Brain microvascular endothelial cell (primary cell): ENCODE measurements around the gene MDM2.
"Not testable (repeated sequence)": the region's sequence is repeated elsewhere in the genome, so short reads cannot be mapped to it uniquely, and the experiment has no call there.

ENCODE experiments used
- DNase-seq: peaks from one replicate; pipeline ENCODE4 v3.0.0-alpha.2; 2020
- H3K27ac ChIP-seq: fragments of 250-450 bp; sonication (Bioruptor Pico); 2 replicates; pipeline ENCODE4 v1.5.1; 2020; ENCODE audit warnings: mild to moderate bottlenecking, moderate library complexity
- H3K27me3 ChIP-seq: fragments of 250-450 bp; sonication (Bioruptor Pico); replicated peaks from 2 replicates; pipeline ENCODE4 v1.5.1; 2020; ENCODE audit warnings: mild to moderate bottlenecking
- H3K36me3 ChIP-seq: fragments of 250-450 bp; sonication (Bioruptor Pico); replicated peaks from 2 replicates; pipeline ENCODE4 v1.5.1; 2020; ENCODE audit warnings: mild to moderate bottlenecking
- H3K4me3 ChIP-seq: 2 replicates; pipeline ENCODE4 v1.5.1; 2011; ENCODE audit warnings: low read depth, mild to moderate bottlenecking, control low read depth, low read length, moderate library complexity
- in situ Hi-C: cut with HindIII; loops from 2 replicates; pipeline ENCODE4 v1.10.0; 2017; ENCODE audit warnings: low sequenced_read_pairs, low pct_ligation_motif_present
- TF ChIP-seq, protein P1 (sequence below): IDR thresholded peaks from 2 replicates; pipeline ENCODE4 v1.5.1; 2011; ENCODE audit warnings: low read depth, mild to moderate bottlenecking, moderate library complexity, low read length, control low read depth, inconsistent platforms; ENCODE audit errors: missing control alignments

The MDM2 gene

DNA sequence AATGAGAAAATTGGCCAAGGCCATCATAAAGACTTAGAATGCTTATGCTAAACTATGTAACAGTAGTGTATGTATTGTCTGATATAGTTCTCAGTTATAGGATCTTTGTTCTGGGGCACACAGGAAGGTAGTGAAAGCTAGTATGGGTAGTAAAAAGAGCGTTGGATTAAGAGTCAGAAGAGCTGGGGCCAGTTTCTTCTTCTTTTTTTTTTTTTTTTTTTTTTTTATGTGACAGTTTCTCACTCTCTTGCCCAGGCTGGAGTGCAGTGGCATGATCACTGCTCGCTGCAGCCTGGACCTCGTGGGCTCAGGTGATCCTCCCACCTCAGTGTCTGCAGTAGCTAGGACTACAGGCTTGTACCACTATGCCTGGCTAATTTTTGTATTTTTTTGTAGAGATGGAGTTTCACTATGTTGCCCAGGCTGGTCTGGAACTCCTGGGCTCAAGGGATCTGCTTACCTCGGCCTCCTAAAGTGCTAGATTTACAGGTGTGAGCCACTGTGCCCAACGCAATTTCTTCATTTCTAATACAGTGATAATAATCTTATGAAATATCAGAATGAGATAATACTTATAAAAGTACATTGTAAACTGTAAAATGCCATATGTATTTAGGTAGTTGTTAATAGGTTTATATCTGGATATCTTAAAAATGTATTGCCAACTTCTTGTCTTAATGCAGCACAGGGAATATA is 7.4 kb downstream of the MDM2 start:
- Histone ChIP-seq H3K27ac (no peak overlapping the region), H3K4me3 (no peak overlapping the region), H3K27me3 (no peaks in the 10 kb centered on the region), H3K36me3 (peaks cover 70% of the 10 kb centered on the region)
- in situ Hi-C loops: no loop called here
- DNase-seq: no peak
- TF ChIP-seq, protein P1, sequence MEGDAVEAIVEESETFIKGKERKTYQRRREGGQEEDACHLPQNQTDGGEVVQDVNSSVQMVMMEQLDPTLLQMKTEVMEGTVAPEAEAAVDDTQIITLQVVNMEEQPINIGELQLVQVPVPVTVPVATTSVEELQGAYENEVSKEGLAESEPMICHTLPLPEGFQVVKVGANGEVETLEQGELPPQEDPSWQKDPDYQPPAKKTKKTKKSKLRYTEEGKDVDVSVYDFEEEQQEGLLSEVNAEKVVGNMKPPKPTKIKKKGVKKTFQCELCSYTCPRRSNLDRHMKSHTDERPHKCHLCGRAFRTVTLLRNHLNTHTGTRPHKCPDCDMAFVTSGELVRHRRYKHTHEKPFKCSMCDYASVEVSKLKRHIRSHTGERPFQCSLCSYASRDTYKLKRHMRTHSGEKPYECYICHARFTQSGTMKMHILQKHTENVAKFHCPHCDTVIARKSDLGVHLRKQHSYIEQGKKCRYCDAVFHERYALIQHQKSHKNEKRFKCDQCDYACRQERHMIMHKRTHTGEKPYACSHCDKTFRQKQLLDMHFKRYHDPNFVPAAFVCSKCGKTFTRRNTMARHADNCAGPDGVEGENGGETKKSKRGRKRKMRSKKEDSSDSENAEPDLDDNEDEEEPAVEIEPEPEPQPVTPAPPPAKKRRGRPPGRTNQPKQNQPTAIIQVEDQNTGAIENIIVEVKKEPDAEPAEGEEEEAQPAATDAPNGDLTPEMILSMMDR: no peak

DNA sequence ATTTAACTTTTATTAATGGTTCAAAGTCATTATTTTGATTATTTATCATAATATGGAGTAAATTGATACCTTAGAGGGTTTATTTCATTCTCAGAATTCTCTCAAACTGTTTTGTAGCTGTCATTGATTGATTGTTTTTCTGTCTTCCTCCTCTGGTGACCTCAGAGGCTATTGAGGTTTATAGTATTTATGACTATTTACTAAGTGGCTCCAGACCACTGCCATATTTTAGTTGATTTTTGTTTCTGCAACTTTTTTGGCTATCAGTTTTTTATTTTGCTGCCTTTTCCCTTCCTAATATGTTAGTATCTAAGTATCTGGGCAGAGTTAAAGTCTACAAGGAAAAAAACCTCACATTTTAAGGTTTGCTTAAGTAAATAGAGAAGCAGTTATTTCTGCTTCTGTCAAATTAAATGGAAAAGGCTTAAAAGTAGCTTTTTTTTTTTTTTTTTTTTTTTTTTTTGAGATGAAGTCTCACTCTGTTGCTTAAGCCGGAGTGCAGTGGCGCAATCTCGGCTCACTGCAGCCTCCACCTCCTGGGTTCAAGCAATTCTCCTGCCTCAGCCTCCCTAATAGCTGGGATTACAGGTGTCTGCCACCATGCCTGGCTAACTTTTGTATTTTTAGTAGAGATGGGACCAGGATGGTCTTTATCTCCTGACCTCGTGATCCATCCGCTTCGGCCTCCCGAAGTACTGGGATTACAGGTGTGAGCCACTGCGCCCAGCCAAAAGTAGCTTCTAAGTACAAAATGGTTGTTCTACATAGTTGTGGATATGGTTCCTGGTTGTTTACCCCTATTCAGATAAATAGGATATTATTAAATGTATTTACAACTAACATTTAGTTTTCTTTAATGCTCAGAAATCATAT is 8.2 kb downstream of the MDM2 start:
- TF ChIP-seq, protein P1: no peak
- Histone ChIP-seq H3K4me3 (no peak overlapping the region), H3K27ac (no peak overlapping the region), H3K36me3 (peaks cover 69% of the 10 kb centered on the region), H3K27me3 (no peaks in the 10 kb centered on the region)
- no peak for DNase-seq
- in situ Hi-C loops: no loop called here

DNA sequence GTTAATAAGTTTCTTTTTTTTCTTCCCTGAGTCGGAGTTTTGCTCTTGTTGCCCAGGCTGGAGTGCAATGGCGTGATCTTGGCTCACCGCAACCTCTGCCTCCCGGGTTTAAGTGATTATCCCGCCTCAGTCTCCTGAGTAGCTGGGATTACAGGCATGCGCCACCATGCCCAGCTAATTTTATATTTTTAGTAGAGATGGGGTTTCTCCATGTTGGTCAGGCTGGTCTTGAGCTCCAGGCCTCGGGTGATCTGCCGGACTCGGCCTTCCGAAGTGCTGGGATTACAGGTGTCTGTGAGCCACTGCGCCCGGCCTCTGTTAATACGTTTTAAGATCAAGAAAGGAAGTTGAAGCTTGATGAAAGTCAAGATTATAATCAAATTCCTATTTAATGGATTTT is 11.5 kb downstream of the MDM2 start:
- DNase-seq, in situ Hi-C loops, H3K27me3 ChIP-seq, H3K27ac ChIP-seq, H3K4me3 ChIP-seq: not testable (repeated sequence)
- peaks cover 62% of the 10 kb centered on the region for H3K36me3 ChIP-seq

DNA sequence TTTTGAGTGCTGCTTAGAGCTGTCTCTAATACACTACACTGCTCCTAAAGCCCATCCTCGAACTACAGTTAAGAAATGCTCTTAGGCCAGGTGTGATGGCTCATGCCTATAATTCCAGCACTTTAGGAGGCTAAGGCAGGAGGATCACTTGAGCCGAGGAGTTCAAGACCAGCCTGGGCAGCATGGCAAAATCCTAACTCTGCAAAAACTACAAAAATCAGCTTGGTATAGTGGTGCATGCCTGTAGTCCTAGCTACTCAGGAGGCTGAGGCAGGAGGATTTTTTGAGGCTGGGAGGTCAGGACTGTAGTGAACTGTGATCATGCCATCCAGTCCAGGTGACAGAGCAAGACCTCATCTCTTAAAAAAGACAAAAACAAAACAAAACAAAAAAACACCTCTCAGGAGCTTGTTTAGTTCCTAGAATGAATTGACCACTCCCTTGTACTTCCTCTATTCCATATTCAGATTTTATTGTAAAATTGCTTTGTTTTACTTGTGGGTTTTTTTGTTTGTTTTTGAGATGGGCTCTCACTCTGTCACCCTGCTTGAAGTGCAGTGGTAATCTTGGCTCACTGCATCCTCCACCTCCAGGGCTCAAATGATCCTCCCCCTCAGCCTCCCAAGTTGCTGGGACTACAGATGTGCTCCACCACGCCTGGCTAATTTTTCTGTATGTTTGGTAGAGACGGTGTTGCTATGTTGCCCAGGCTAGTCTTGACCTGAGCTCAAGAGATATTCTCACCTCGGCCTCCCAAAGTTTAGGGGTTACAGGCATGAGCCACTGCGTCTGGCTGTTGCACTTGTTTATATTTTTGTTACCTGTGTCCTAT is 13.6 kb downstream of the MDM2 start:
- H3K27me3 ChIP-seq: no peaks in the 10 kb centered on the region
- no peak for DNase-seq
- in situ Hi-C loops: no loop called here
- H3K27ac ChIP-seq: no peak overlapping the region
- no peak overlapping the region for H3K4me3 ChIP-seq
- H3K36me3 ChIP-seq: peaks cover 66% of the 10 kb centered on the region
- TF ChIP-seq, protein P1: no peak

DNA sequence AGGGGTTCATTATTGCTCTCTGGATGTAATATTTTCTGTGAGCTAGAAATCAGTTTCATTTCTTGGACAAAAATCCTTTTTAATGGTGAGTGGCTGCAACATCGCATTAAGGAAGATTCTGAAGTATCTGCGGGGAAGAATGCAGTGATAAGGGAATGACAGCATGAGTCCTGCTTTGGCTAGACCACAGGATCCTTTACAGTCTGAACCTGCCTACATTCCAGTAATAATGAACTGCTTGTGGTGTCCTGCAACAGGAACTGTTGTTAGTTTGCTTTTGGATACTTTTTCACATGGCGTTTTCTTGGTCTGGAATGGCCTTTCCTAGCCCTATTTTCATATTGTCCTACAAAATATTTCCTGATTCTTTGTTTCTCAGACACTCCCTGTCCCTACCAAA is 15.7 kb downstream of the MDM2 start:
- peak overlapping the region; percentile 72 for H3K27ac ChIP-seq
- DNase-seq: peak; percentile 82
- peaks cover 71% of the 10 kb centered on the region for H3K36me3 ChIP-seq
- in situ Hi-C loops: no loop called here
- H3K4me3 ChIP-seq: no peak overlapping the region
- no peaks in the 10 kb centered on the region for H3K27me3 ChIP-seq
- TF ChIP-seq, protein P1: no peak

DNA sequence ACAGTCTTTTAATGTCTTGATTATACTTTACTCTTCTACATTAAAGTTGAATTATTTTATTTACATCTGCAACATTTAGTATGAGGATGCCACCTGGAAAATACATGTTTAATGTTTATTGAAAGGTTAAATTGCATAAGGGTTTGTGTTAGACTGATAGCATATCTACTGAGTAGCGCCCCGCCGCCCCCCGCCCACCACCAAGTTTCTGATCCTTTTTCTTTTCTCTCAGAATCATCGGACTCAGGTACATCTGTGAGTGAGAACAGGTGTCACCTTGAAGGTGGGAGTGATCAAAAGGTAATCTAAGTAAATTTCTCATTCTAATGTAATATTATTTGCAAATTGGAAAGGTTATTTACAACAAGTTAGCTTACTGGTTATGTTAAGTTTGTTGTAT is 16.2 kb downstream of the MDM2 start:
- no peaks in the 10 kb centered on the region for H3K27me3 ChIP-seq
- peaks cover 73% of the 10 kb centered on the region for H3K36me3 ChIP-seq
- H3K4me3 ChIP-seq: no peak overlapping the region
- in situ Hi-C loops: no loop called here
- peak overlapping the region; percentile 72 for H3K27ac ChIP-seq
- TF ChIP-seq, protein P1: no peak
- DNase-seq: no peak
